ENCODE data around the gene HOXA1.

GRCh38 chr7:27100694-27101170 lies 4.9 kb upstream of the HOXA1 start:
- TF ChIP-seq EP300 (IDR thresholded peaks at IDR 0.05), result no peak
- TF ChIP-seq CTCF (IDR thresholded peaks at IDR 0.05), result no peak

Data from stomach (tissue), 4 donors.